Ascending aorta (tissue), 2 donors: Measurements from ENCODE around the gene TTLL10. TPM values are rescaled to one million over a fixed set of nuclear protein-coding genes. Genes with fewer than 3 reads are reported as not detected.

Experiments
- DNase-seq, 2 donors: peaks; one replicate each; pipeline ENCODE4 v3.0.0-alpha.2; 2019; ENCODE audit warnings: low spot score in 2 of 2
- H3K27ac ChIP-seq, 2 donors: fragments of 200-600 bp; sonication (generic); one replicate each; pipeline ENCODE4 v1.5.1; 2016 to 2017; ENCODE audit warnings: mild to moderate bottlenecking in 1 of 2
- H3K27me3 ChIP-seq: fragments of 200-600 bp; sonication (generic); one replicate; pipeline ENCODE4 v1.5.1; 2017
- H3K36me3 ChIP-seq, 2 donors: fragments of 200-600 bp; sonication (generic); one replicate each; pipeline ENCODE4 v1.5.1; 2016
- H3K4me1 ChIP-seq, 2 donors: fragments of 200-600 bp; sonication (generic); one replicate each; pipeline ENCODE4 v1.5.1; 2016 to 2017; ENCODE audit warnings: mild to moderate bottlenecking in 1 of 2
- H3K4me3 ChIP-seq, 2 donors: fragments of 200-600 bp; sonication (generic); one replicate each; pipeline ENCODE4 v1.5.1; 2016 to 2017; ENCODE audit warnings: mild to moderate bottlenecking in 1 of 2
- H3K9me3 ChIP-seq, 2 donors: fragments of 200-600 bp; sonication (generic); one replicate each; pipeline ENCODE4 v1.5.1; 2016
- intact Hi-C: fragments of 100-400 bp; cut with DNase I; formaldehyde crosslinking; loops from one replicate; pipeline ENCODE4 v1.15.1; 2023
- total RNA-seq: library from RNA; depleted of rRNA; stranded (reverse); fragments of >200 nt; gene quantifications from one replicate; pipeline ENCODE4 v1.1.0, GENCODE V29; 2016
- TF ChIP-seq, protein P1 (sequence below), 3 experiments: fragments of 200-600 bp in 2 of 3; fragments of 450-650 bp in 1 of 3; sonication (generic) in 2 of 3; IDR thresholded peaks; one replicate each; pipeline ENCODE4 v1.5.1; 2016 to 2019; ENCODE audit warnings: antibody characterized with exemption in 3 of 3, mild to moderate bottlenecking in 1 of 3, moderate library complexity in 1 of 3

The TTLL10 gene
- total RNA-seq, 1 donor from 2014 or later, result not detected

DNA sequence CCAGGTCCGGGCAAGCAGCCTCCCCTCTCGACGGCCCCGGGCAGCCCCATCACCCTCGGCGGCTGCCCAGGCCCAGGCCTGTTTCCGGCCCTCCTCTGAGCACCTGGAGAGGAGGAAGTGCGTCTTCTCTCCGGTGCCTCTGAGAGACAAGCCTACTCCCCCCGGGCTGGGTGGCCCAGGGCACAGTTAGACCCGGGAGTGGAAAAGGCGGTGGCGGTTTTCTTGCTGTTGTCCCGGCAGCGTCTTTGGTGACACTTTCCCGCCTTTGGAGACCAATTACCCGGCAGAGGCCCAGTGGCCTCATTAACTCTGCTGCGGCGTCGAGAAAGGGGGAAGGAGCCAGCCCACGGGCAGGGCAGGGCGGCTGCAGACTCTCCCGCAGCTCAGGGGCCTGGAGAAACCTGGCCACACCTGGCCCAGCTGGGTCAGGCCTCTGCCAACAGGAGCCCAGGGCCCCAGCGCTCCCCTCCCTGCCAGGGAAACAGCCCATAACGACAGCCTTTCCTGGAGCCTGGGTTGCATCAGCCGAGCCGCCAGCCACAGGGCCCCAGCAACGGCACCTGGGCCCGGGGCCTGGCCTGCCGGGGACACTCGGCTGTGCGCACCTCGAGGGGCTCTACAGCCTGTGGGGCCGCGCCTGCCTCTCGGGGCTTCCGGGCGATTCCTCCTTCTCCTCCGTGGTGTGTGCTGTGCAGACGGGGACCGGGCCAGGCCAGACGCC is 29.4 kb upstream of the TTLL10 start:
- Histone ChIP-seq H3K27me3 (no peaks in the 10 kb centered on the region), H3K4me3 (no peak overlapping the region), H3K36me3 (no peaks in the 10 kb centered on the region), H3K4me1 (no peaks in the 10 kb centered on the region), H3K27ac (no peak overlapping the region), H3K9me3 (no peaks in the 10 kb centered on the region)
- no peak for DNase-seq
- TF ChIP-seq, protein P1, sequence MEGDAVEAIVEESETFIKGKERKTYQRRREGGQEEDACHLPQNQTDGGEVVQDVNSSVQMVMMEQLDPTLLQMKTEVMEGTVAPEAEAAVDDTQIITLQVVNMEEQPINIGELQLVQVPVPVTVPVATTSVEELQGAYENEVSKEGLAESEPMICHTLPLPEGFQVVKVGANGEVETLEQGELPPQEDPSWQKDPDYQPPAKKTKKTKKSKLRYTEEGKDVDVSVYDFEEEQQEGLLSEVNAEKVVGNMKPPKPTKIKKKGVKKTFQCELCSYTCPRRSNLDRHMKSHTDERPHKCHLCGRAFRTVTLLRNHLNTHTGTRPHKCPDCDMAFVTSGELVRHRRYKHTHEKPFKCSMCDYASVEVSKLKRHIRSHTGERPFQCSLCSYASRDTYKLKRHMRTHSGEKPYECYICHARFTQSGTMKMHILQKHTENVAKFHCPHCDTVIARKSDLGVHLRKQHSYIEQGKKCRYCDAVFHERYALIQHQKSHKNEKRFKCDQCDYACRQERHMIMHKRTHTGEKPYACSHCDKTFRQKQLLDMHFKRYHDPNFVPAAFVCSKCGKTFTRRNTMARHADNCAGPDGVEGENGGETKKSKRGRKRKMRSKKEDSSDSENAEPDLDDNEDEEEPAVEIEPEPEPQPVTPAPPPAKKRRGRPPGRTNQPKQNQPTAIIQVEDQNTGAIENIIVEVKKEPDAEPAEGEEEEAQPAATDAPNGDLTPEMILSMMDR (IDR thresholded peaks at IDR 0.05), result no peak
- intact Hi-C loops, result no loop called here

DNA sequence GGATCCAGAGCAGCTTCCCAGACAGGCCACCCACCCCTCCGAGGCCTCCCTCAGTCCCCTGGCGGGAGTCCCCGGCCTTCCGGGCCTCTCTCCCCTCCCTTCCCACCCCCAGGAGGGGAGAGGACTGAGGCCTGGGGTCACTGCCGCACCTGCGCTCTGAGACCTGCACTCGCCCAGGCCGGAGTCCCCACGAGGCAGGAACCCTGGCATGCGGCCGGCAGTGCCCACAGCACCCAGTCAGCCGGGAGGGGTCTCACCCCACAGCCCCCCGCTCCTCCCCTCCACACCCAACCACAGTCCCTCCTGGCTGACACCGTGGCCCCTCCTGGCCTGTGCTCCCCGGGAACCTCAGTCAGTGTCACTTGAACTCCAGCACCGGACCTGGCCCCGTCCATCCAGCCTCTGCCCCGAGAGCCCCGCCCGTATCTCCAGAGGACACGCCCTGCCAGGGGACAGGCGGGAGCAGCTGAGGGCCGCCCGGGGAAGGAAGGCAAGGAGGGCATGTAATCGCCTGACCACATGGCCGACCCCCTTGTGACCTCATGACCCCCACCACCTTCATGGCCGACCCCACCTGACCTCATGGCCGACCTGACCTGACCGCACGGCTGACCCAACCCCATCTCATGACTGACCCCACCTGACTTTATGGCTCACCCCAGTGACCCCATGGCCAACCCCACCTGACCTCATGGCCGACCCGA is 28.7 kb upstream of the TTLL10 start:
- intact Hi-C loops, result no loop called here
- H3K27me3 ChIP-seq, result no peaks in the 10 kb centered on the region

DNA sequence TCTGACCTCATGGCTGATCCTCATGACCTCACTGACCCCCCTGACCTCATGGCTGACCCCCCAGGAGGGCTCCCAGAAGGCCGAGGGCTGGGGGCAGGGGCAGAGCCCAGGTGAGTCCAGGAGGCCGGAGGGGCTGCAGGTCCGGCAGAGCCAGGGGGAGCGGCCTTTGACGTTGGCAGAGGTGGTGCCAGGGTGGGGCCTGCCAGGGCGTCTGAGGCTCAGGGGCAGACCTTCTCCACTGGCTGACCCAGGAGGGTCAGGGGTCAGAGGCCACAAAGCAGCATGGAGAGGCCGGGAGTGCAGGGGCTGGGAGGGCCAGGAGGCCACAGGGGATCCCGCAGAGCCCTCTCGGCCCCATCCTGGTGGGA is 28.1 kb upstream of the TTLL10 start:
- Histone ChIP-seq H3K36me3 (no peaks in the 10 kb centered on the region), H3K27ac (no peak overlapping the region), H3K9me3 (no peaks in the 10 kb centered on the region), H3K4me3 (no peak overlapping the region), H3K27me3 (no peaks in the 10 kb centered on the region), H3K4me1 (no peaks in the 10 kb centered on the region)
- DNase-seq, result no peak
- intact Hi-C loops, result no loop called here
- TF ChIP-seq, protein P1 (IDR thresholded peaks at IDR 0.05), result no peak

More for the DNA sequence above, 28.7 kb upstream of the TTLL10 start:
- no peaks in the 10 kb centered on the region for H3K9me3 ChIP-seq
- no peak overlapping the region for H3K4me3 ChIP-seq
- H3K36me3 ChIP-seq, result no peaks in the 10 kb centered on the region
- H3K4me1 ChIP-seq, result no peaks in the 10 kb centered on the region
- no peak for DNase-seq
- TF ChIP-seq, protein P1 (IDR thresholded peaks at IDR 0.05), result no peak
- no peak overlapping the region for H3K27ac ChIP-seq

DNA sequence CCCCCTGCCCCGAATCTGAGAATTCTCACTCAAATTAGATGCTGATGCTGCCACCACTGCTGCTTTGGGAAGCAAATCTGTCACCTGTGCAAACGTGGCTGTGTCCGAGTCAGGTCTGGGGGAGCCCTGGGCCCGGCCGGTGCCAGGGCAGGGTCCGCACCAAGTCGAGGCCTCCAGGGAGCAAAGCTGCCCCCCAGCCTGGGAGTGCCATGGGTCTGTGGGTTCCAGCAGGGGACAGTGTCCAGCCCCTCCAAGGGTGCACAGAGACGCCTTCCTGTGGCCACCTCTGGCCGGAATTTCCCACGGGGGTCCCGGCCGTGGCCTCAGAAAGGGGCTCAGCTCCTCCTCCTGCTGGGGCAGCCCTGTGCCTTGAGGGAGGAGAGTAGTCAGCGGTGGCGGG is 27.7 kb upstream of the TTLL10 start:
- H3K27me3 ChIP-seq, result no peaks in the 10 kb centered on the region
- no peak for DNase-seq
- H3K36me3 ChIP-seq, result no peaks in the 10 kb centered on the region
- H3K27ac ChIP-seq, result no peak overlapping the region
- no peak overlapping the region for H3K4me3 ChIP-seq
- intact Hi-C loops, result no loop called here
- no peaks in the 10 kb centered on the region for H3K9me3 ChIP-seq
- H3K4me1 ChIP-seq, result no peaks in the 10 kb centered on the region
- TF ChIP-seq, protein P1 (IDR thresholded peaks at IDR 0.05), result no peak

DNA sequence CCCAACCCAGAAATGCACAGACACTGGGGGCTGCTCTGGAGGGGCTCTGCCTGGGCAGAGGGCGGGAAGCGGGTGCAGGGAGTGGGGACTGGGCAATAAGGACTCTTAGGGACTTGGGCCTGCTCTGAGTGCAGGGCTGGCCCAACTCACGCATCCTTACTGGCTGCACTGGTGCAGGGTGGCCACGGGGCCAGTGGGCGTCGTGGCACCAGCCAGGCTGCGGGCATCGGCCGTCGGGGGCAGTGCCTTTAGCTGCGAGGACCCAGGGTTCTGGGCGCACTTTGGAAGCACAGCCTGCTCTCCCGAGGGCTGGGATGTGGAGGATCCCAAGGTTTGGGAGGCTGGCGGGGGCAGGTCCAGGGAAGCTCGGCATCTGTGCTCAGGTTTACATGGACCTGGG is 27.1 kb upstream of the TTLL10 start:
- H3K27ac ChIP-seq, result no peak overlapping the region
- TF ChIP-seq, protein P1 (IDR thresholded peaks at IDR 0.05), result no peak
- H3K9me3 ChIP-seq, result no peaks in the 10 kb centered on the region
- H3K4me3 ChIP-seq, result no peak overlapping the region
- no peaks in the 10 kb centered on the region for H3K4me1 ChIP-seq
- intact Hi-C loops, result no loop called here
- DNase-seq, result no peak
- H3K27me3 ChIP-seq, result no peaks in the 10 kb centered on the region
- H3K36me3 ChIP-seq, result no peaks in the 10 kb centered on the region
